Activated naive CD4-positive, alpha-beta T cell (primary cell): Measurements from ENCODE around the gene MPPED1.

Source experiments
- DNase-seq, 4 experiments: peaks; one replicate each; lab custom pipeline; 2025; lab: John Stamatoyannopoulos, UW

MPPED1 gene, protein sequence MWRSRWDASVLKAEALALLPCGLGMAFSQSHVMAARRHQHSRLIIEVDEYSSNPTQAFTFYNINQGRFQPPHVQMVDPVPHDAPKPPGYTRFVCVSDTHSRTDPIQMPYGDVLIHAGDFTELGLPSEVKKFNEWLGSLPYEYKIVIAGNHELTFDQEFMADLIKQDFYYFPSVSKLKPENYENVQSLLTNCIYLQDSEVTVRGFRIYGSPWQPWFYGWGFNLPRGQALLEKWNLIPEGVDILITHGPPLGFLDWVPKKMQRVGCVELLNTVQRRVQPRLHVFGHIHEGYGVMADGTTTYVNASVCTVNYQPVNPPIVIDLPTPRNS

DNA sequence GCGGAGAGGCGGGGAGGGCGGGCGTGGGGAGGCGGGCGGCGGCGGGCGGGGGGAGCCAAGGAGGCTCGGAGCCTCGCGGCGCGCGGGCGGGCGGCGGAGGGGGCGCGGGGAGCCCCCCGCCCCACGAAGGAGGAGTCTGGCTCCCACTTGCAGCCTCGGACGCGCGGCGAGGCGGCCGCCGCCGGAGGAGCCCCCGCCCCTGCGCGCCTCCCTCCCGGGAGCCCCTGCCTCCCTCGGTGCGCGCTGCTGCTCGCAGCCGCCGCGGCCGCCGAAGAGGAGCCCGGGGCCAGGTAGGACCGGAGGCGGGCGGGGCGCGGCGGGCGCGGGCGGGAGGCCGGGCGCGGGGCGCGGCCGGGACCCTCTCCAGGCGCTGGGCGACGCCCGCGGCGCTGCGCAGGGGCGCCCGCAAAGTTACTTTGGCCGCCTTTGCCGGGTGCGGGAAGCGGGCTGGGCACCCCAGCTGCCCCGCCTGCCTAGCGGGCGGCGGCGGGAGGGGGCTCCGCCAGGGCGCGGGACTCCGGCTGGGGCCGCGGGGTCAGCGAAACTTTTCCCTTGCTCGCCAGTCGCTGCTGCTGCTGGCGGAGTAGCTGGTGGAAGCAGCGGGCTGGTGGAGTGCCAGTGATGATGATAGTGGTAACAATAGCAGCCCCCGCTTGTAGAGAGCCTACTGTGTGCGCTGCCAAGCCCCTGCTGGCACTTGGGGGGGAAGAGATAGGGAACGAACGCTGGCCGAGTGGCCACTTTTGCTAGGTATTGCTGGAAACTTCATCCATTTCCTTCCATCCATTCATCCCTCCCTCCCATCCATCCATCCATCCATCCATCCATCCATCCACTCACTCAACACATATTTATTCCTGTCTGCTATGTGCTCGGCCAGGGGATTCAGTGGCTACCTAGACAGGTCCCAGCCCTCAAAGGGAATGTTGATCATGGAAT is at the start of gene MPPED1:
Gene MPPED1, plus strand, starts transcription at position 146 of the 939 bp plus-strand sequence. CDS start 12,972 bp downstream, outside the sequence.
- no peak for DNase-seq

DNA sequence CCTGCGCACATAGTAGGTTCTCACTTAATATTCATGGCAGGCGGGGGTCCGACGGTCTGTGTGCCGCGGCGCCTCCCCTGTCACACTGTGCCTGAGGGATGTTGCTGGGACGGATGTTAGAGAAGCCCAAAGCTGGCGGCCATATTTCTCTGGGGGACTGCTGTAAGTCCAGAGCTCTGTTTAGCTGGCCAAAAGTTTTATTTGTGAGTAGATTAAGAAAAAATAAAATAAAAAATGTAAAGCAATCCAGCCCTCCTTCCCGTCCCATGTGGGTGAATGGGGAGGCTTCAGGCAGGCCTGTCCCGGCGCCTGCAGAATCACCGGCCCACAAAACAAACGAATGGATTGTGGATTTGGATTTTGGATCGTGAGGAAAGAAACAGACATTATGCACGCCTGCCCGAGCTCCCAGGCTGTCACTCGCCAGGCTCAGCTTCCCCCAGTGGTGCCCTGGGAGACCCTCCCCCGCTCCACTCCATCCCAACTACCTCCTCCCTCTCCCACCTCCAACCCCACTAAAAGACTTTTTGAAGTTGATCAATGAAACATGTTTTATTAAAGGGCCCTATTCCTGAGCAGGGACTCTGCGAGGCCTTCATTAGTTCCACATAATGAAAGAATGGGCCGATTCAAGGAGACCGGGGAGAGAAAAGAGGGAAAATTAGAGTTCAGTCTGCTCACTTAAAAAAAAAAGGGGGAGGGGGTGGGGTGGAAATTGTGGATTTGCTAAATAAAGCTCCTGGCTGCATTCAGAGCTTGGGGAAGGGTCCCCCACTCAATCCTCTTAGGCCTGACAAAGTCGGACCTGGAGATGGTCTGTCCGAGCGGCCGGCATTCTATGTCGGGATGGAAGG is 48.3 kb upstream of the MPPED1 start:
- no peak for DNase-seq

DNA sequence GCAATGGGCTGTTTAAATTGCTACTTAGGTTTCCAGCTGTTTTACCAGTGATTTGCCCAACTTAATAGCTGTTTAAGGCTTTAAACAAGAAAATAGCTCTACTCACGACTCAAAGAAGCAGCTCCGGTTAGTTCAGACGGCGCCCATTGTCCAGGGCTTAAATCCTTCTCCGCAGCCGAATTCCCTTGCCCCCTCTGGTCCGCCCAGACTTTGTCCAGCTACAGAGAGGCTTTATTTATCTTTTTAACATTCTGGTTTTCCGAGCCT is 47.7 kb upstream of the MPPED1 start:
- no peak for DNase-seq

- DNase-seq: no peak
Measured at GRCh38 chr22:43365715-43366440, 45.9 kb upstream of the MPPED1 start.

- DNase-seq: no peak
Measured at GRCh38 chr22:43370036-43370435, 41.8 kb upstream of the MPPED1 start.

DNA sequence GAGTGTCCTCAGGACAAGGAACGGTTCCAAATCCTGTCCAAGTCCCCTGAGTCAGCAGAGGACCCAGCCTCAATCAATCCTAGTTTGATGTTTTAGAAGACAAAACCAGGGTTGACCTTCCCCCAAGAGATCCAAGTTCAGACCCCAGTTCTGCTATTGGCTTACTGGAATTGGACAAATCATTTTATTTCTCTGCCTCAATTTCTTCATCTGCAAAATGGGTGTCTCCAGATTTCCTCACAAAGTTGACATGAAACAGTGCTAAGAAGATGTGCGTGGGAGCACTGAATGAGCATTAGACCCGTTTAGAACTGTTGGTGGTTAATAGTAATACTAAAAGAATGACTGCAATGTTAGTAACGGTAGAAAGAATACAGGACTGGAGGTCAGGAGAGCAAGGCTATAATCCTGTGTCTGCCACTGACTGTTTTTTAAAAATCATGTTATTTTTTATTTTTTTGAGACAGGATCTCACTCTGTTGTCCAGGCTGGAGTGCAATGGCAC is 35.8 kb upstream of the MPPED1 start:
- DNase-seq: no peak

- DNase-seq: no peak
Measured at GRCh38 chr22:43376765-43377547, 34.9 kb upstream of the MPPED1 start.

DNA sequence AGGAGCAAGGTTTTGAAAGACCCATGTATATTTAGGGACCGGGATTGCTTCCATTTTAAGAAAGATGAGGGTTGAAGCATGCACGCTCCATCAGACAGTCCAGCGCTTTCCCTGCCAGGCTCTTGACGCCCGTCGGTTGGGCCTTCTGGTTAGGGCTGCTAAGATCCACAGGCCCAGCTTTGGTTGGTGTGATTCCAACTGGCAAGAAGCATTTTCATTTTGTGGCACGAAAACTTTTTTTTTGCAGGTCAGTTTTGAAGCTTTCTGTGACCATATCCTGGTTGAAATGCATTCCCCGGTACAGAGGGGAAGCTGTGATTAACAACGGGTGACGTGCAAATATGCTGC is 34.3 kb upstream of the MPPED1 start:
- DNase-seq: no peak

DNA sequence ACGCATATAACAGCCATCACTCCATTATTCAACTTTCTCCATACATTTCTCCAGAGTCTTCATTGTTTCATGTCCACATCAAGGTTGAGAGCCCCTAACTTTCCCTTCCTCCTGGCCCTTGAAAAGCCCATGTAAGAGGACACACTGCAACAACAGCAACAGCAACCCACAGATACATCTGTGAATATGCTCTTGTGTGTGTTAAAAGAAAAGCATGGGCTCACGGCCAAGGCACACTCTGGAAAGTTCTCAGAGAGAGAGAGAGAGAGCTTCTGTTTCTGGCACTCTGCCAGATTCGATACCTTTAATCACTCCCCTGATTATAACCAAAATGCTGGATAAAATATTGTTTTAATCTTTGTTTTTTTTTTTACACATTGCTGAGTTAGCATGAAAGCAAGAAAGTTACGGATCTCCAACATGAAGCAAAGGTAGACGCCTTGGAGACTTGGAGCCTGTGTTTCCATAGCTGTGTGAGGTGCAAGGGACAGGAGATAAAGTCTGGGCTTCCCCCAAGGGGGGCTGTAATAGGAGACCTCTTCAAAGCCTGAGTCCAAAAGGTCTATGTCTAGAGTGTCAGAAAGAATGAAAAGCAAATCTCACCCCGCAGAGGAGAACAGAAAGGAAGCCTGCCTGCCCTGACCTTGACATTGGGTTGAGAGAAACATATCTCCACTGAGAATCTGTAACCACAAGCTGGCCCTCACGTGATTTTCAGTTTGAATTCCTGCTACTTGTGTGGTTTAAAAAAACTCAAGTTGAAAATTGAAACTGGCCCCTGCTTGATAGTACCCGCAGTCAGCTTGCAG is 33.7 kb upstream of the MPPED1 start:
- no peak for DNase-seq

DNA sequence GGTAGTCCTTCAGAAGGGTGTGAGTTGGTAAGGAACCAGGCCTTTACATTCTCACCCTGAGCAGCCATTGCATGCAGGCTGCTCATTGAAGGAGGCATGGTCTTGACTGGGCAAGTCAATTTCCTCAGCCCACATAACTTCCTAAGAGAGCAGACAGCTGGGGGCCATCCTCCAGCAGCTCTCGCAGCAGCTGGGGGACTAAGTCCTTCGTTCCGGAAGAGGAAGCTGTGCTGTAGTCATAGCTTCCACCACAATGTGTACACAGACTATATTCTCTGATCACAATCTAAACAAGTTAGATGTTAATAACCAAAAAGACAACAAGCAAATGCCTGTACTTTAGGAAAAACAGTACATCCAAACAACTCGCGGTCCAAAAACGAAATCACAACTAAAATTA is 30.1 kb upstream of the MPPED1 start:
- no peak for DNase-seq

- DNase-seq: no peak
Measured at GRCh38 chr22:43384863-43385262, 27.0 kb upstream of the MPPED1 start.

DNA sequence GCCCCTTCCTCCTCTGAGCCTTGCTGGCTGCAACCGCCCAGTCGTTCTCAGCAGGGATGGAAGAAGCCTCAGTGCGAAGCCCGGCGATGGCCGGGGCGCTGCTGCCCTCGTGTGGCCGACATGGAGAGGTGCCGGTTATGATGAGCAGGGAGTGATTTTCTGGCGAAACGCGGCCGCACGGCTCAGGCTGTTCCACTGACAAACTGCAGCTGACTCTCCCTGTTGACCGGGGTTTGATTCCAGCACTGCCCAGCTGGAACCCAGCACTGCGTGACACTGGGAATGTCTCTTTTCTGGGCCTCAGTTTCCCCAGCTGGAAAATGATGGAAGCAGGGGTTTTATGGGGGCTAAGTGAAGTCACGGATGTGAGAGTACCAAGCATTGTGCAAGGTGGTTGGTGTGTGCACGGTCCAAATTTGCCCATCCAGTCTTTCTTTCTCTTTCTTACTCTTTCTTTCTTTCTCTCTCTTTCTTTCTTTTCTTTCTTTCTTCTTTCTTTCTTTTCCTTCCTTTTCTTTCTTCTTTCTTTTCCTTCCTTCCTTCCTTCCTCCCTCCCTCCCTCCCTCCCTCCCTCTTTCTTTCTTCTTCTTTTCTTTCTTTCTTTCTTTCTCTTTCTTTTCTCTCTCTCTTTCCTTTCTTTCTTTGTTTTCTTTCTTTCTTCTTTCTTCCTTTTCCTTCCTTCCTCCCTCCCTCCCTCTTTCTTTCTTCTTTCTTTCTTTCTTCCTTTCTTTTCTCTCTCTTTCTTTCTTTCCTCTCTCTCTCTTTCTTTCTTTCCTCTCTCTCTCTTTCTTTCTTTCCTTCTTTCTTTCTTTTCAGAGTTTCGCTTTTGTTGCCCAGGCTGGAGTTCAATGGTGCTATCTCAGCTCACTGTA is 25.8 kb upstream of the MPPED1 start:
- DNase-seq: peak; percentile 29 to 60 (median 42)

DNA sequence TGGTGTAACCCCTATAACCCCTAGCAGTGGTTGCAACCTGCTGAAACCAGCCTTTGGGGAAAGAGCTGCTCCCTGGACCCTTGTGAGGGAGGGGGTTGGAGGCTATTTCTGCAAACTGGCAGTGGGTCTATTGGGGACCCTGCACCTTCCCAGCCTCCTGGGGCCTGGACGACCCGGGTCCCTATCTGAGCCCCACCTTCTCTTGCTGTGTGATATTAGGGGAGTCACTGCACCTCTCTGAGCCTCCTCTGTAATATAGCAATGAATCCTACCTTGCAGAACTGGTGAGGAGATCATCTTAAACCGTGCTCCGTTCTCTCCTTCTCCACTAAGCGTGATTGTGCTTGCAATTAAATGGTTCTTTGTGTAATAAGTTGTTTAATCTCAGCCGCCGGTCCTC is 24.0 kb upstream of the MPPED1 start:
- no peak for DNase-seq

- peak; percentile 48 to 65 (median 60) for DNase-seq
Measured at GRCh38 chr22:43388420-43388851, 23.4 kb upstream of the MPPED1 start.

GRCh38 chr22:43389227-43389836 is 22.5 kb upstream of the MPPED1 start:
- no peak for DNase-seq

GRCh38 chr22:43390166-43390565 is 21.6 kb upstream of the MPPED1 start:
- no peak for DNase-seq

DNA sequence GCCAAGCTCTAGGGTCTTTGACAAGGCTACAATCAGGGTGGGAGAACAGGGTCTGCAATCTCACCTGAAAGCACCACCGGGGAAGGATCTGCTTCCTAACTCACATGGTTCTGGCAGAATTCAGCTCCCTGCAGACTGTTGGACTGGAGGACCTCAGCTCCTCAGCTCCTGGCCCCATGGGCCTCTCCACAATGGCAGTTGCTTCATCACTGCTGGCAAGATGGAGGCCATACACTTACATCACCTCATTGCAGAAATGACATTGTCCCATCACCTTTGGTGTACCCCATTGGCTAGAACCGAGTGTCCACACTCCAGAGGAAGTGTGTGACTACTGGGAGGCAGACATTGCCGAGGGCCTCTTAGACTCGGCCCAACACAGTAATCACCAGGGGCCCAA is 20.9 kb upstream of the MPPED1 start:
- DNase-seq: no peak

GRCh38 chr22:43391306-43391705 is 20.5 kb upstream of the MPPED1 start:
- DNase-seq: no peak
